ENCODE results near the gene JSRP1.

GRCh38 chr19:2254064-2254872, 1.9 kb downstream of the JSRP1 start:
- TF ChIP-seq TAF1 (IDR thresholded peaks at IDR 0.05; ENCODE audit: borderline replicate concordance, low read depth, low read length) (no peak), CTCF (IDR thresholded peaks at IDR 0.05) (no peak), EZH2phosphoT487 (IDR thresholded peaks at IDR 0.05; ENCODE audit: borderline replicate concordance, low read depth) (no peak)
